H1 (cell line): ENCODE measurements around the gene SPINDOC. TPM values are rescaled to one million over a fixed set of nuclear protein-coding genes. Genes with fewer than 3 reads are reported as not detected.

Experiments
- polyA plus RNA-seq, 7 experiments: library from polyadenylated mRNA; depleted of rRNA in 3 of 7; stranded (reverse) in 5 of 7; unstranded in 2 of 7; fragments of >200 nt in 5 of 7; fragments of 200-250 nt in 2 of 7; gene quantifications; 1 replicate in 5 of 7; 2 replicates in 1 of 7; 4 replicates in 1 of 7; pipeline versions ENCODE4 v1.2.1 to v1.2.3, GENCODE V29; 2011 to 2013; ENCODE audit warnings: missing spikeins in 2 of 7, mixed read lengths in 2 of 7
- total RNA-seq: library from RNA; stranded (reverse); fragmentation: NEBNext Ultra II Directional; extraction: Animal tissue kit (Norgen Biotek cat#: 25700); gene quantifications from 2 replicates; pipeline ENCODE4 v1.2.1, GENCODE V29; 2021
- TF ChIP-seq, protein P1 (sequence below): IDR thresholded peaks from 2 replicates; pipeline ENCODE4 v1.6.1; 2012; ENCODE audit warnings: low read length, inconsistent platforms
- TF ChIP-seq, protein P2 (sequence below): IDR thresholded peaks from 2 replicates; pipeline ENCODE4 v1.6.1; 2012; ENCODE audit warnings: inconsistent platforms

The SPINDOC gene
- total and polyA plus RNA-seq, 2 of the 8 experiments (the other 6 are each of a cell fraction or from before 2014, with no cell fraction given) = 78.7 to 99.7 TPM

DNA sequence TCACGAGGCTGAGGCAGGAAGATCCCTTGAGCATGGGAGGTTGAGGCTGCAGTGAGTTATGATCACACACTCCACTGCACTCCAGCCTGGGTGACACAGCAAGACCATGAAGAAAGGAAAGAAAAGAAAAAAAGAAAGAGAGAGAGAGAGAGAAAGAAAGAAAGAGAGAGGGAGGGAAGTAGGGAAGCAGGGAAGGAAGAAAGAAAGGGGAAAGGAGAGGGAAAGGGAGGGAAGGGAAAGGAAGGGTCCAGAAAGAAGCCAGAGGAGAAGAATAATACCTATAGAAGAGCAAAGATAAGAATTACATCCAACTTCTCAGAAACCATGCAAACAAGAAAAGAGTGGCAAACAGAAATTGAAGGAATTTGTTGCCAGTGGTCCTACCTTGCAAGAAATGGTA, 27.4 kb upstream of the SPINDOC start (continued):
- TF ChIP-seq, protein P1, sequence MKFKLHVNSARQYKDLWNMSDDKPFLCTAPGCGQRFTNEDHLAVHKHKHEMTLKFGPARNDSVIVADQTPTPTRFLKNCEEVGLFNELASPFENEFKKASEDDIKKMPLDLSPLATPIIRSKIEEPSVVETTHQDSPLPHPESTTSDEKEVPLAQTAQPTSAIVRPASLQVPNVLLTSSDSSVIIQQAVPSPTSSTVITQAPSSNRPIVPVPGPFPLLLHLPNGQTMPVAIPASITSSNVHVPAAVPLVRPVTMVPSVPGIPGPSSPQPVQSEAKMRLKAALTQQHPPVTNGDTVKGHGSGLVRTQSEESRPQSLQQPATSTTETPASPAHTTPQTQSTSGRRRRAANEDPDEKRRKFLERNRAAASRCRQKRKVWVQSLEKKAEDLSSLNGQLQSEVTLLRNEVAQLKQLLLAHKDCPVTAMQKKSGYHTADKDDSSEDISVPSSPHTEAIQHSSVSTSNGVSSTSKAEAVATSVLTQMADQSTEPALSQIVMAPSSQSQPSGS = no peak
- TF ChIP-seq, protein P2, sequence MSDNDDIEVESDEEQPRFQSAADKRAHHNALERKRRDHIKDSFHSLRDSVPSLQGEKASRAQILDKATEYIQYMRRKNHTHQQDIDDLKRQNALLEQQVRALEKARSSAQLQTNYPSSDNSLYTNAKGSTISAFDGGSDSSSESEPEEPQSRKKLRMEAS = no peak
